HCT116 (cell line): ENCODE measurements around the gene SCYGR3. TPM values are rescaled to one million over a fixed set of nuclear protein-coding genes. Genes with fewer than 3 reads are reported as not detected.

ENCODE experiments used
- ATAC-seq: fragments of 200-7000 bp; cut with Tn5 transposase; 2 replicates; pipeline ENCODE4 v1.9.1; 2020; ENCODE audit warnings: mild to moderate bottlenecking, moderate library complexity
- Bru-seq: library from RNA; stranded (reverse); fragments of 400-500 nt; gene quantifications from one replicate; lab custom pipeline; 2021; lab: Mats Ljungman, UMichigan
- BruChase-seq, 2 experiments: library from RNA; stranded (reverse); fragments of 400-500 nt; gene quantifications; one replicate each; lab custom pipeline; 2021; lab: Mats Ljungman, UMichigan
- BruUV-seq: library from RNA; stranded (reverse); fragments of 400-500 nt; replicated peaks from 2 replicates; lab custom pipeline; 2021; lab: Mats Ljungman, UMichigan
- CTCF ChIA-PET: fragments of 300-600 bp; sonication (Branson Sonifier 250); formaldehyde crosslinking; loops from one replicate; lab custom pipeline; 2021; ENCODE audit warnings: antibody characterized with exemption; lab: Charles Lee
- POLR2A ChIA-PET: fragments of 300-600, 350-600 bp; sonication (Branson Sonifier 250); formaldehyde crosslinking; loops from one replicate; lab custom pipeline; 2021; ENCODE audit warnings: antibody characterized with exemption; lab: Charles Lee
- RAD21 ChIA-PET, 2 experiments: fragments of 300-600 bp; sonication (Branson Sonifier 250); formaldehyde crosslinking; loops; one replicate each; lab custom pipeline; 2023; ENCODE audit warnings: low total read pairs in 2 of 2; ENCODE audit not compliant: uncharacterized antibody in 2 of 2, unreplicated experiment in 2 of 2, low non-redundant PET in 1 of 2; lab: Charles Lee
- DNase-seq: peaks from one replicate; pipeline ENCODE4 v3.0.0-alpha.2; 2010; ENCODE audit warnings: low read depth, low spot score
- H2AFZ ChIP-seq: fragments of 200-600 bp; shearing (Covaris generic), sonication (generic); 2 replicates; pipeline ENCODE4 v1.6.1; 2017; ENCODE audit warnings: low read depth, mixed run types, mixed read lengths, antibody characterized with exemption, low read length; ENCODE audit not compliant: poor library complexity, severe bottlenecking
- H3K27ac ChIP-seq: 2 replicates; pipeline ENCODE4 v1.5.1; 2012; ENCODE audit warnings: low read depth, low read length
- H3K27me3 ChIP-seq: fragments of 200-600 bp; sonication (generic); 2 replicates; pipeline ENCODE4 v1.6.1; 2016; ENCODE audit warnings: mixed run types, low read length, mixed read lengths; ENCODE audit not compliant: insufficient read depth
- H3K36me3 ChIP-seq, 2 experiments: fragments of 200-500 bp in 1 of 2; fragments of 200-600 bp in 1 of 2; sonication (Bioruptor generic) in 1 of 2; sonication (generic) in 1 of 2; 2 replicates each; pipeline versions ENCODE4 v1.5.1 to v1.6.1; 2014 to 2016; ENCODE audit warnings: low read length in 2 of 2, inconsistent platforms in 1 of 2, mixed read lengths in 1 of 2, mixed run types in 1 of 2; ENCODE audit not compliant: insufficient read depth in 2 of 2, control insufficient read depth in 1 of 2
- H3K4me1 ChIP-seq, 2 experiments: fragments of 200-600 bp in 1 of 2; sonication (generic) in 1 of 2; 2 replicates each; pipeline versions ENCODE4 v1.5.1 to v1.6.1; 2012 to 2017; ENCODE audit warnings: low read length in 2 of 2, inconsistent platforms in 1 of 2, mild to moderate bottlenecking in 1 of 2, mixed read lengths in 1 of 2, mixed run types in 1 of 2, moderate library complexity in 1 of 2; ENCODE audit not compliant: insufficient read depth in 2 of 2, control insufficient read depth in 1 of 2
- H3K4me2 ChIP-seq: fragments of 200-600 bp; sonication (generic); 2 replicates; pipeline ENCODE4 v1.6.1; 2017; ENCODE audit warnings: mixed run types, low read length, mixed read lengths
- H3K4me3 ChIP-seq, 2 experiments: fragments of 200-600 bp in 1 of 2; sonication (generic) in 1 of 2; replicated peaks in 1 of 2; 2 replicates each; pipeline ENCODE4 v1.5.1; 2011 to 2016; ENCODE audit warnings: low read length in 2 of 2, control low read depth in 1 of 2, low read depth in 1 of 2, mild to moderate bottlenecking in 1 of 2, mixed read lengths in 1 of 2, mixed run types in 1 of 2
- H3K79me2 ChIP-seq: fragments of 200-600 bp; sonication (generic); 2 replicates; pipeline ENCODE4 v1.6.1; 2017; ENCODE audit warnings: mild to moderate bottlenecking, mixed run types, low read length, moderate library complexity, mixed read lengths; ENCODE audit not compliant: insufficient read depth
- H3K9ac ChIP-seq: fragments of 200-600 bp; sonication (generic); 2 replicates; pipeline ENCODE4 v1.6.1; 2016; ENCODE audit warnings: low read length, mixed read lengths
- H3K9me2 ChIP-seq: fragments of 200-600 bp; sonication (generic), shearing (Covaris generic); 2 replicates; pipeline ENCODE4 v1.6.1; 2017; ENCODE audit warnings: mixed run types, mild to moderate bottlenecking, moderate library complexity; ENCODE audit not compliant: insufficient read depth
- H3K9me3 ChIP-seq, 2 experiments: fragments of 200-500 bp in 1 of 2; fragments of 200-600 bp in 1 of 2; sonication (Bioruptor generic) in 1 of 2; sonication (generic) in 1 of 2; 2 replicates each; pipeline ENCODE4 v1.6.1; 2014 to 2017; ENCODE audit warnings: low read length in 2 of 2, mixed read lengths in 2 of 2, inconsistent platforms in 1 of 2, low read depth in 1 of 2, mild to moderate bottlenecking in 1 of 2, mixed run types in 1 of 2, moderate library complexity in 1 of 2; ENCODE audit not compliant: control insufficient read depth in 1 of 2, insufficient read depth in 1 of 2
- H4K20me1 ChIP-seq: fragments of 200-600 bp; sonication (generic), shearing (Covaris generic); 2 replicates; pipeline ENCODE4 v1.6.1; 2017; ENCODE audit warnings: mixed run types, mild to moderate bottlenecking, moderate library complexity; ENCODE audit not compliant: insufficient read depth
- CEBPB ChIP-seq: IDR thresholded peaks from 2 replicates; pipeline ENCODE4 v1.6.1; 2012; ENCODE audit warnings: low read depth
- EGR1 ChIP-seq: IDR thresholded peaks from 2 replicates; pipeline ENCODE4 v1.6.1; 2012; ENCODE audit warnings: low read depth
- ELF1 ChIP-seq: IDR thresholded peaks from 2 replicates; pipeline ENCODE4 v1.6.1; 2012; ENCODE audit warnings: low read depth, borderline replicate concordance
- EZH2 ChIP-seq: fragments of 200-600 bp; sonication (generic); IDR thresholded peaks from 2 replicates; pipeline ENCODE4 v1.6.1; 2017; ENCODE audit warnings: antibody characterized with exemption, mixed run types
- EZH2phosphoT487 ChIP-seq: fragments of 200-600 bp; IDR thresholded peaks from 2 replicates; pipeline ENCODE4 v1.6.1; 2018; ENCODE audit warnings: antibody characterized with exemption, borderline replicate concordance
- FOSL1 ChIP-seq: IDR thresholded peaks from 2 replicates; pipeline ENCODE4 v1.6.1; 2012; ENCODE audit warnings: low read depth
- JUND ChIP-seq: IDR thresholded peaks from 2 replicates; pipeline ENCODE4 v1.6.1; 2012
- POLR2A ChIP-seq: IDR thresholded peaks from 2 replicates; pipeline ENCODE4 v1.7.0; 2011; ENCODE audit warnings: borderline replicate concordance; ENCODE audit not compliant: insufficient read depth, insufficient read length; ENCODE audit errors: extremely low read depth
- POLR2AphosphoS5 ChIP-seq: IDR thresholded peaks from 2 replicates; pipeline ENCODE4 v1.6.1; 2011; ENCODE audit warnings: mild to moderate bottlenecking, low read depth, low read length, moderate library complexity
- SIN3A ChIP-seq: IDR thresholded peaks from 2 replicates; pipeline ENCODE4 v1.6.1; 2012; ENCODE audit warnings: low read depth
- SP1 ChIP-seq: IDR thresholded peaks from 2 replicates; pipeline ENCODE4 v1.6.1; 2012; ENCODE audit warnings: low read depth
- SRF ChIP-seq: IDR thresholded peaks from 2 replicates; pipeline ENCODE4 v1.6.1; 2012; ENCODE audit warnings: low read depth
- TCF7L2 ChIP-seq: IDR thresholded peaks from 2 replicates; pipeline ENCODE4 v1.7.0; 2011; ENCODE audit warnings: borderline replicate concordance, inconsistent platforms; ENCODE audit not compliant: insufficient read depth, insufficient read length; ENCODE audit errors: extremely low read depth
- ZNF274 ChIP-seq: fragments of 200-500 bp; sonication (Bioruptor generic); IDR thresholded peaks from 2 replicates; pipeline ENCODE4 v1.6.1; 2014; ENCODE audit warnings: mild to moderate bottlenecking, low read depth, low read length, inconsistent platforms
- intact Hi-C: fragments of 100-400 bp; cut with micrococcal nuclease; formaldehyde crosslinking; loops from 2 replicates; pipeline ENCODE4 v1.10.0; 2022
- long read RNA-seq: library from polyadenylated mRNA; unstranded; transcript quantifications from one replicate; pipeline ENCODE4 v2.0.0, GENCODE V29; 2021; ENCODE audit not compliant: unreplicated experiment
- polyA plus RNA-seq: library from polyadenylated mRNA; unstranded; fragments of >200 nt; gene quantifications from 2 replicates; pipeline ENCODE4 v1.2.1, GENCODE V29; 2012; ENCODE audit warnings: missing spikeins
- total RNA-seq: library from RNA; stranded (reverse); gene quantifications from one replicate; pipeline ENCODE4 v1.2.1, GENCODE V29; 2021; ENCODE audit not compliant: unreplicated experiment
- TF ChIP-seq, protein P1 (sequence below): IDR thresholded peaks from 2 replicates; pipeline ENCODE4 v1.6.1; 2012; ENCODE audit warnings: low read depth
- TF ChIP-seq, protein P2 (sequence below): IDR thresholded peaks from 2 replicates; pipeline ENCODE4 v1.6.1; 2012
- TF ChIP-seq, protein P3 (sequence below): IDR thresholded peaks from 2 replicates; pipeline ENCODE4 v1.6.1; 2012
- TF ChIP-seq, protein P4 (sequence below), 3 experiments: fragments of 200-600 bp in 1 of 3; sonication (generic) in 1 of 3; IDR thresholded peaks in 2 of 3; conservative IDR thresholded peaks in 1 of 3; 2 replicates each; pipeline ENCODE4 v1.5.1; 2012 to 2017; ENCODE audit warnings: low read depth in 2 of 3, low read length in 2 of 3, antibody characterized with exemption in 1 of 3, borderline replicate concordance in 1 of 3, control low read depth in 1 of 3, mild to moderate bottlenecking in 1 of 3, mixed read lengths in 1 of 3, mixed run types in 1 of 3, moderate library complexity in 1 of 3; ENCODE audit not compliant: insufficient read depth in 1 of 3

SCYGR3 gene, protein sequence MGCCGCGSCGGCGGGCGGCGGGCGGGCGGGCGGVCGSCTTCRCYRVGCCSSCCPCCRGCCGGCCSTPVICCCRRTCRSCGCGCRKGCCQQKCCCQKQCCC
- not detected for total RNA-seq
- polyA plus RNA-seq: not detected in 2 replicates
- Bru-seq, nascent RNA: not detected
- BruChase-seq, experiment 1, labeled RNA remaining after a 6-hour chase: not detected
- not detected for BruChase-seq, experiment 2, labeled RNA remaining after a 2-hour chase
- long read RNA-seq: 0 reads

DNA sequence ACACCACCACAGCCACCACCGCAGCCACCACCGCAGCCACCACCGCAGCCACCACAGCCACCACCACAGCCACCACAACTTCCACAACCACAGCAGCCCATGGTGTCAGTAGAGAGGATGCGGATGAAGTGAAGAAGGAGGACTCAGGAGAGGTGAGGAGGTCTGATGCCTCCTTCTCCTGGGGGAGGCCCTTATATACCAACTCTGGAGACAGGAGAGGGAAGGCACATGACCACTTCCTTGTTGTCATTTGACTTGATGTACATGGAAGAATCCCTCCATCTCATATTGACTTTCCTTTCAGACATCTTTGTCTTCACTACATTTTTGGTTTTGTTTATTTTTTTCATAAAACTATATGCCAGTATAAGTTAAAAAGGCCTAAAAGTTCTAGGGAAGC lies at the start of gene SCYGR3:
SCYGR3 (minus strand) TSS at position 101 of the 400 bp plus-strand sequence; CDS start at position 101, 0 bp downstream.
- ChIA-PET CTCF (no interaction called here), RAD21 (no interaction called here), POLR2A (no interaction called here)
- Histone ChIP-seq H3K27me3 (no peaks in the 10 kb centered on the region), H3K36me3 (no peaks in the 10 kb centered on the region), H3K9me2 (no peaks in the 10 kb centered on the region), H4K20me1 (no peaks in the 10 kb centered on the region), H2AFZ (no peak within 1 kb of the TSS), H3K4me1 (no peaks in the 10 kb centered on the region), H3K9me3 (no peaks in the 10 kb centered on the region), H3K79me2 (no peaks in the 10 kb centered on the region), H3K27ac (no peak within 1 kb of the TSS), H3K9ac (no peak within 1 kb of the TSS), H3K4me2 (no peak within 1 kb of the TSS), H3K4me3 (no peak within 1 kb of the TSS)
- TF ChIP-seq EZH2: no peak
- TF ChIP-seq ELF1: no peak
- TF ChIP-seq POLR2A: no peak
- no peak for TF ChIP-seq SP1
- no peak for TF ChIP-seq SRF
- TF ChIP-seq, protein P1, sequence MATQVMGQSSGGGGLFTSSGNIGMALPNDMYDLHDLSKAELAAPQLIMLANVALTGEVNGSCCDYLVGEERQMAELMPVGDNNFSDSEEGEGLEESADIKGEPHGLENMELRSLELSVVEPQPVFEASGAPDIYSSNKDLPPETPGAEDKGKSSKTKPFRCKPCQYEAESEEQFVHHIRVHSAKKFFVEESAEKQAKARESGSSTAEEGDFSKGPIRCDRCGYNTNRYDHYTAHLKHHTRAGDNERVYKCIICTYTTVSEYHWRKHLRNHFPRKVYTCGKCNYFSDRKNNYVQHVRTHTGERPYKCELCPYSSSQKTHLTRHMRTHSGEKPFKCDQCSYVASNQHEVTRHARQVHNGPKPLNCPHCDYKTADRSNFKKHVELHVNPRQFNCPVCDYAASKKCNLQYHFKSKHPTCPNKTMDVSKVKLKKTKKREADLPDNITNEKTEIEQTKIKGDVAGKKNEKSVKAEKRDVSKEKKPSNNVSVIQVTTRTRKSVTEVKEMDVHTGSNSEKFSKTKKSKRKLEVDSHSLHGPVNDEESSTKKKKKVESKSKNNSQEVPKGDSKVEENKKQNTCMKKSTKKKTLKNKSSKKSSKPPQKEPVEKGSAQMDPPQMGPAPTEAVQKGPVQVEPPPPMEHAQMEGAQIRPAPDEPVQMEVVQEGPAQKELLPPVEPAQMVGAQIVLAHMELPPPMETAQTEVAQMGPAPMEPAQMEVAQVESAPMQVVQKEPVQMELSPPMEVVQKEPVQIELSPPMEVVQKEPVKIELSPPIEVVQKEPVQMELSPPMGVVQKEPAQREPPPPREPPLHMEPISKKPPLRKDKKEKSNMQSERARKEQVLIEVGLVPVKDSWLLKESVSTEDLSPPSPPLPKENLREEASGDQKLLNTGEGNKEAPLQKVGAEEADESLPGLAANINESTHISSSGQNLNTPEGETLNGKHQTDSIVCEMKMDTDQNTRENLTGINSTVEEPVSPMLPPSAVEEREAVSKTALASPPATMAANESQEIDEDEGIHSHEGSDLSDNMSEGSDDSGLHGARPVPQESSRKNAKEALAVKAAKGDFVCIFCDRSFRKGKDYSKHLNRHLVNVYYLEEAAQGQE: no peak
- TF ChIP-seq, protein P2, sequence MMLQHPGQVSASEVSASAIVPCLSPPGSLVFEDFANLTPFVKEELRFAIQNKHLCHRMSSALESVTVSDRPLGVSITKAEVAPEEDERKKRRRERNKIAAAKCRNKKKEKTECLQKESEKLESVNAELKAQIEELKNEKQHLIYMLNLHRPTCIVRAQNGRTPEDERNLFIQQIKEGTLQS: no peak
- TF ChIP-seq CEBPB: no peak
- TF ChIP-seq POLR2AphosphoS5: no peak
- TF ChIP-seq EGR1: no peak
- no peak for TF ChIP-seq FOSL1
- no peak for TF ChIP-seq TCF7L2
- TF ChIP-seq, protein P3, sequence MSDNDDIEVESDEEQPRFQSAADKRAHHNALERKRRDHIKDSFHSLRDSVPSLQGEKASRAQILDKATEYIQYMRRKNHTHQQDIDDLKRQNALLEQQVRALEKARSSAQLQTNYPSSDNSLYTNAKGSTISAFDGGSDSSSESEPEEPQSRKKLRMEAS: no peak
- TF ChIP-seq EZH2phosphoT487: no peak
- no peak for TF ChIP-seq JUND
- TF ChIP-seq ZNF274: no peak
- TF ChIP-seq, protein P4, sequence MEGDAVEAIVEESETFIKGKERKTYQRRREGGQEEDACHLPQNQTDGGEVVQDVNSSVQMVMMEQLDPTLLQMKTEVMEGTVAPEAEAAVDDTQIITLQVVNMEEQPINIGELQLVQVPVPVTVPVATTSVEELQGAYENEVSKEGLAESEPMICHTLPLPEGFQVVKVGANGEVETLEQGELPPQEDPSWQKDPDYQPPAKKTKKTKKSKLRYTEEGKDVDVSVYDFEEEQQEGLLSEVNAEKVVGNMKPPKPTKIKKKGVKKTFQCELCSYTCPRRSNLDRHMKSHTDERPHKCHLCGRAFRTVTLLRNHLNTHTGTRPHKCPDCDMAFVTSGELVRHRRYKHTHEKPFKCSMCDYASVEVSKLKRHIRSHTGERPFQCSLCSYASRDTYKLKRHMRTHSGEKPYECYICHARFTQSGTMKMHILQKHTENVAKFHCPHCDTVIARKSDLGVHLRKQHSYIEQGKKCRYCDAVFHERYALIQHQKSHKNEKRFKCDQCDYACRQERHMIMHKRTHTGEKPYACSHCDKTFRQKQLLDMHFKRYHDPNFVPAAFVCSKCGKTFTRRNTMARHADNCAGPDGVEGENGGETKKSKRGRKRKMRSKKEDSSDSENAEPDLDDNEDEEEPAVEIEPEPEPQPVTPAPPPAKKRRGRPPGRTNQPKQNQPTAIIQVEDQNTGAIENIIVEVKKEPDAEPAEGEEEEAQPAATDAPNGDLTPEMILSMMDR (IDR thresholded peaks at IDR 0.05 in 2 of 3, conservative IDR thresholded peaks at IDR 0.05 in 1 of 3; ENCODE audit: borderline replicate concordance in 1 of 3, insufficient read depth in 1 of 3, low read depth in 2 of 3, low read length in 2 of 3): no peak
- TF ChIP-seq SIN3A: no peak
- no peak for DNase-seq
- ATAC-seq: no peak
- no TSS peak for BruUV-seq
- intact Hi-C loops: no loop called here
